Measurements from ENCODE around the gene MGAT4C. TPM values are rescaled to one million over a fixed set of nuclear protein-coding genes. Genes with fewer than 3 reads are reported as not detected.
A peak's percentile ranks its signal among the peaks of the same experiment; 100 is the strongest.

The MGAT4C gene
- total and polyA plus RNA-seq, 8 donors = 0.06 to 0.92 (median 0.31) TPM

GRCh38 chr12:85947286-85947685, 308.9 kb downstream of the MGAT4C start:
- FAIRE-seq (no peak), ATAC-seq (no peak), DNase-seq (no peak)
- H3K27ac ChIP-seq = no peak overlapping the region
- H3K9me3 ChIP-seq = no peaks in the 10 kb centered on the region
- no peaks in the 10 kb centered on the region for H3K27me3 ChIP-seq
- H3K4me3 ChIP-seq = no peak overlapping the region
- no peaks in the 10 kb centered on the region for H3K36me3 ChIP-seq
- intact Hi-C loops (cut with DNase I) = no loop called here
- TF ChIP-seq CTCF (IDR thresholded peaks at IDR 0.05) = no peak
- 81 to 90% methylated on average over 12 of the region's 12 CpGs for WGBS, 2 donors
- no peaks in the 10 kb centered on the region for H3K4me1 ChIP-seq

- 88 to 94% methylated on average over 5 of the region's 5 CpGs for WGBS, 2 donors
- no peaks in the 10 kb centered on the region for H3K9me3 ChIP-seq
- no peaks in the 10 kb centered on the region for H3K27me3 ChIP-seq
- FAIRE-seq = no peak
- H3K4me3 ChIP-seq = no peak overlapping the region
- DNase-seq = no peak
- ATAC-seq = no peak
- H3K4me1 ChIP-seq = no peaks in the 10 kb centered on the region
- TF ChIP-seq CTCF (IDR thresholded peaks at IDR 0.05) = no peak
- intact Hi-C loops (cut with DNase I) = no loop called here
- H3K27ac ChIP-seq = no peak overlapping the region
- H3K36me3 ChIP-seq = no peaks in the 10 kb centered on the region
These were observed 309.8 kb downstream of the MGAT4C start for GRCh38 chr12:85946375-85946774.

GRCh38 chr12:85927166-85927565, 329.0 kb downstream of the MGAT4C start:
- ATAC-seq (no peak), DNase-seq (no peak), FAIRE-seq (no peak)
- no peaks in the 10 kb centered on the region for H3K27me3 ChIP-seq
- no peaks in the 10 kb centered on the region for H3K36me3 ChIP-seq
- no peaks in the 10 kb centered on the region for H3K4me1 ChIP-seq
- no peak overlapping the region for H3K4me3 ChIP-seq
- no peaks in the 10 kb centered on the region for H3K9me3 ChIP-seq
- H3K27ac ChIP-seq = no peak overlapping the region
- TF ChIP-seq CTCF (IDR thresholded peaks at IDR 0.05) = no peak
- intact Hi-C loops (cut with DNase I) = no loop called here

GRCh38 chr12:85923767-85924331, 332.3 kb downstream of the MGAT4C start:
- intact Hi-C loops (cut with DNase I) = no loop called here
- DNase-seq (no peak), FAIRE-seq (peak; percentile 78), ATAC-seq (no peak)
- Histone ChIP-seq H3K4me1 (no peaks in the 10 kb centered on the region), H3K9me3 (no peaks in the 10 kb centered on the region), H3K4me3 (no peak overlapping the region), H3K36me3 (no peaks in the 10 kb centered on the region), H3K27me3 (no peaks in the 10 kb centered on the region), H3K27ac (no peak overlapping the region)
- peak; percentile 14 to 59 (median 54) for TF ChIP-seq CTCF (IDR thresholded peaks at IDR 0.05)
- WGBS, 2 donors = 62 to 84% methylated on average over 1 of the region's 1 CpG

GRCh38 chr12:85920324-85920947, 335.8 kb downstream of the MGAT4C start:
- H3K4me3 ChIP-seq = no peak overlapping the region
- H3K36me3 ChIP-seq = no peaks in the 10 kb centered on the region
- H3K27me3 ChIP-seq = no peaks in the 10 kb centered on the region
- ATAC-seq (peak in 3 of 4 donors; percentile 47 to 59 (median 54)), FAIRE-seq (peak; percentile 86), DNase-seq (no peak)
- no peak overlapping the region for H3K27ac ChIP-seq
- H3K4me1 ChIP-seq = no peaks in the 10 kb centered on the region
- peak; percentile 33 to 69 (median 54) for TF ChIP-seq CTCF (IDR thresholded peaks at IDR 0.05)
- intact Hi-C loops (cut with DNase I) = no loop called here
- no peaks in the 10 kb centered on the region for H3K9me3 ChIP-seq
- 0 to 1% methylated on average over 3 of the region's 3 CpGs for WGBS, 2 donors
